Esophagus muscularis mucosa (tissue), 2 donors: ENCODE data around the gene GFER.

Experiments
- EP300 ChIP-seq: sonication (generic); formaldehyde crosslinking; IDR thresholded peaks from one replicate; pipeline ENCODE4 v1.6.1; 2017; ENCODE audit warnings: antibody characterized with exemption
- POLR2A ChIP-seq: fragments of 450-650 bp; IDR thresholded peaks from one replicate; pipeline ENCODE4 v1.6.1; 2017; ENCODE audit warnings: antibody characterized with exemption, moderate library complexity, mild to moderate bottlenecking, low read depth

DNA sequence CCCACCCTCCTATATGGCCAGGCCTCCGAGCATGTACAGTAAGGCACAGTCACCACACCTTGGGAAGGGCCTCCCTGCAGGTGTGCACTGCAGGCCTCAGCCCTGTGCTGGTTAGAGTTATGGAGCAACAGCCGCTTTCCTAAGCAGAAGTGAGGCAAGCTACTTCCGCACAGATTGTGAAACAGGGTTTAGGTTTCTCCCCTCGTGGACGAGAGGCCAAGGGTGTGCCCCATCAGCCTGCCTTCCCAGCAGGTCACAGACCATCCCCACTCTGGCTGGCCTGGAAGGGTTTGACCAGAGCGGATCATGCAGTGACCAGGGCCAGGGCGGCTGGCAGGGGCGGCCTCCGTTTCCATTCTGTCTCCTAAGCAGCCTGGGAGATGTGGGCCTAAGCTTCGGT, 45.7 kb upstream of the GFER start:
- TF ChIP-seq EP300 (no peak), POLR2A (no peak)
